GM21526 (cell line): ENCODE measurements around the gene PPIL4.

ENCODE experiments used
- ATAC-seq: cut with Tn5 transposase; IDR thresholded peaks from one replicate; pipeline ENCODE4 v1.9.1; 2021; ENCODE audit warnings: moderate library complexity; ENCODE audit not compliant: unreplicated experiment, low FRiP score

Gene PPIL4

DNA sequence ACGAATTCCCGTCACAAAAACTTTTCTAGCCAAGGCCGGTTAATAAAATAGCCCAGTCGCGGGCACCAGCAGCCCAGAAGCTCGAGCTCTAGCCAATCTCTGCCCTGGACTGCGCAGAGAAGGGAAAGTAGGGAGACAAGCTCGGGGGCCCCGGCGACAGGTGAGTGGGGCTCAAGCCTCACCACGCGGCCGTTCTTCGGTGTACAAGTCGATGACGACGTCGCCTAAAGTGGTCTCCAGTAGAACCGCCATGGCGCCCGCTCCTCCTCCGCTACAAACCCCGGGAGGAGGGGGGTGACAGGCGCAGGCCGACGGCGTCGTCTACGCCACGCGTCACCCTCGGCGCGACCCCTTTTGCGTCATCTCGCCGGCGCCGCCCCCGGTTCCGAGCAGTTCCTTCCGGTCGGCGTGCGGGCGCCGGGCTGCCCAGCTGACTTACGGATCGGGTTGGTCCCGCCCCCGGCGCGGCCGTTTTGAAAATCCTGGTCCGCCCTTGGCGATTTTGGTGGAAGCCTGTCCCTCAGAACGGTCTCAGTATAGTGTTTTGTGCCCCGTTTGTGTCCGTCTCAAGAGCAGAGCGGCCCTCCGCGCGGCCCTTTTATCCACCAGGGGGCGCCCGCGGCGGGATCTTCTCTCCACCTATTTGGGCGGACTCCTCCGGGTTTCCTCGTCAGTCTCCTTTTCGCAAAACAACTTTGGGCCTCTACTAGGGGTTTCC is at the start of gene PPIL4:
TSS of gene PPIL4 (minus strand) at position 290 of the 718 bp plus-strand sequence. CDS start at position 252, 38 bp downstream.
- ATAC-seq, result peak; percentile 84

DNA sequence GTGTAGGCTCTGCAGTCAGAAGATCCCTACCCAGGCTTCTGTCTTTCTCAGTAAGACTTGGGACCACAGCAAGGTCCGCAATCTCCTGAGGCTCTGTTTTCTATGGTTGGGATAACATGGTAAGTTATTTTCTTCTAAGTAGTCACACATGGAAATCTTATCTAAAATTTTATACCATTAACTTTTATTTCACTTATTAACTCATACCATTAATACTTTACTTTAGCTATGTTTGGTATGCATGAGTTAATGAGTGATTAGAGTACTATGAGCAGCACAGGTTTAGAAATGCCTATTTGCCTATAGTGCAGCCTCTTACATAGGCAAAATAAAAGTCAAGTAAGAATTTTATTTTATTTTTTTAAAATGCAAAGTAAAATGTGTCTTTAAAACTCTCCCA is 47.6 kb upstream of the PPIL4 start:
- no peak for ATAC-seq

- no peak for ATAC-seq
These were observed 47.1 kb upstream of the PPIL4 start for GRCh38 chr6:149592983-149593382.

DNA sequence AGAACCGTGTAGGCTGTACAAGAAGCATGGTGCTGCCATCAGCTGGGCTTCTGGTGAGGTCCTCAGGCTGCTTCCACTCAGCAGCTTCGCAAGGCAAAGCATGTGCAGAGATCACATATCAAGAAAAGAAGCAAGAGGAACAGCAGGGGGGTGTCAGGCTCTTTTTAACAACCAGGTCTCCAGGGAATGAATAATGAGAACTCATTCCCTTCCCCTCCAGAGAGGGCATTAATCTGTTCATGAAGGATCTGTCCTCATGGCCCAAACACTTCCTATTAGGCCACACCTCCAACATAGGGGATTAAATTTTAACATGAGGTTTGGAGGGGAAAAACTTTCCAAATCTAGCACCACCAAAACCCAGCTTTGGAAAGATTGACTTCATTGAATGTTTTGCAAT is 40.3 kb upstream of the PPIL4 start:
- ATAC-seq, result no peak

DNA sequence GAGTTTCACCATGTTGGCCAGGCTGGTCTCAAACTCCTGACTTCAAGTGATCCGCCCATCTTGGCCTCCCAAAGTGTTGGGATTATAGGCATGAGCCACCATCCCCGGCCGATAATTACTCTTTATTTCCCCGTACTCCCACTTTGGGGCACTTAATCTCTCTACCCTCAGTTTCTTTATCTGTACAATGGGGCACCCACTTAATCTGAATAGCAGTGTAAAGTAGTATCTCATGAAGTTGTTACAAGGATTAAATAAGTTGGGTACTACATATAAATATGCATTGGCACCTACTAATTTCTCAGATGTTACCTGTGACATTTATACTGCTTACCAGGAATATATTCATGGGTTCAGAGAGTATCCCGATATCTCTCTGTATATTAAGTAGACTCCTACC is 35.5 kb upstream of the PPIL4 start:
- no peak for ATAC-seq

GRCh38 chr6:149580880-149581279 is 35.0 kb upstream of the PPIL4 start:
- ATAC-seq, result no peak

GRCh38 chr6:149567945-149568585 is 22.2 kb upstream of the PPIL4 start:
- ATAC-seq, result no peak

- no peak for ATAC-seq
These were observed 21.3 kb upstream of the PPIL4 start for GRCh38 chr6:149567194-149567586.

- peak; percentile 15 for ATAC-seq
These were observed 20.8 kb upstream of the PPIL4 start for GRCh38 chr6:149566410-149567193.

- ATAC-seq, result peak; percentile 78
These were observed 19.9 kb upstream of the PPIL4 start, which contains the start of gene GINM1 for GRCh38 chr6:149565527-149566409. Gene GINM1, plus strand, starts transcription at chr6:149566375. Its CDS starts 40 bp downstream, at chr6:149566415.

DNA sequence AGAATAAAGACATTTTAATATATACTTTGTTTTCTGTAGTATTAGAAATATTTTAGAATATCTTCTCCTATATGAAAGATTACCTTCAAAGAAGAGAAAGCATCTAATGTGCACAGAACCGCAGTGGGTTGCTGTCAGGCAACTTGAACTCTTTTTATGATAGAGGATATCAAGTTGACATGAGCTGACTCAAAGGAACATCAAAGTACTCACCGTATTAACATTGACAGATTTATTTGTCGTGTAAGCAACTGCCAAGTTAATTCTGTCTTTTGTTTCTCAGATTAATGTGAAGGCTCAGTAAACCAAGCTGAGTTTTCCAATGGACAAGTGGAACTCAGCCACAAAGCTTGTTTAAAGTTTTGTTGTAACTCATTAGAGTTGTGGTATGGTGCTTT is 18.1 kb upstream of the PPIL4 start:
- ATAC-seq, result no peak

GRCh38 chr6:149563203-149563927 is 17.5 kb upstream of the PPIL4 start:
- ATAC-seq, result no peak

DNA sequence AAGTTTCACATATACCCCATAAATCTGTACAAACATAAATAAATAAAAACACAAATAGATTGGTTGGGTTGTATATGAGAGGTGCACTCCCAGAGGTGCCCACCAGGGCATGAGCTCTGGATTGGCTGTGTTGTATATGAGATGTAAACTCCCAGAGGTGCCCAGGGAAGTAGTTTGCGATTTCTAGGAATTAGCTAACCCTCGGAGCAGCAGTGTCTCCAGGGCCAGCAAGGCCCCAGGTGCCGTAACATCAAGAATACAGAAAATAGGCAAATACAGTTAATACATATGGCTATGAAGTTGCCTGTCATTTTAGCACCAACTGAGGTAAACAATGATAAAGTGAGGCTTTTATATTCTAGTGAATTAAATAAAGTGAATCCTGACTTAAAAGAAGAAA is 14.9 kb upstream of the PPIL4 start:
- ATAC-seq, result no peak

- no peak for ATAC-seq
These were observed 13.5 kb upstream of the PPIL4 start for GRCh38 chr6:149559389-149559788.

- no peak for ATAC-seq
These were observed 12.2 kb upstream of the PPIL4 start for GRCh38 chr6:149558029-149558428.

DNA sequence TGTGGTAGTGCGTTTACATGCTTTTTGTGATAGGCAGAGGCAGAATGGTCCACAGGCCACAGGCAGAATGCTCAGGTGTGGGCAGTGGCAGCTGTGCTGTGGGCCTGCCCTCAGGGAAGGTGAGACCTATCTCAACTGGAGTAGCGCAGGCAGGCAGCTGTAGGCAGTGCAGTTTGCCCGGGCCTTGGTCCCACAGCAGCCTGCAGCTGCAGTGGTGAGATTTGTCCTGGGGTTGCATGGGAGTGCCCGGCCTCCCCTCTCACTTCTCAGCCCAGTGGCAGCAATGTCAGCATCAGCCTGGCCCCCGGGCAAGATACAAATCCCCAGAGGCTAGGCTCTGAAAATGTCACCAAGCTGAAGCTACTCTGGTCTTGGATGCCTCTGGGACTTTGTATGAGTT is 6.1 kb upstream of the PPIL4 start:
- ATAC-seq, result no peak

DNA sequence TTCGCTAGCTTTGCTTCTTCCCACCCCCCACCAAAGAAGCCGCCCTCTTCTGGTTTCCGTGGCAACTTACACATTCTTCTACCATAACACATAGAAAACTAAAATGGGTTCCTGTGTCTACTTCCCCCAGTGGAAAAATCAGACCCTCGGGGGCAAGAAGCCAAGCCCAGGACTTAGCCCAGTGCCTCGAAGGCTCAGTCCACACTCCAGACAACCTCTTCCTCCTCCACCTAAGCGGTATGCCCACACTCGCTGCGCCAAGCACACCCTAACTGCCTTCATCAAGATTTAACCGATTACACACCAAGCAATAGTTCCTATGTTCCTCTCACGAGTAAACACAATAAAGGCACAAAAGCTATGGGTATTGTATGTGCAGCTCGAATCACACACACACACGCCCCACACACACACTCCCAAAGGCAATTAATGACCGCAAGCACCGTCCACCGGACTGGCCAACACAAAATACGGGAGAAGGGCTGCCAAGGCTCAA is 537 bp downstream of the PPIL4 start:
- peak; percentile 20 for ATAC-seq

- ATAC-seq, result no peak
These were observed 1.1 kb downstream of the PPIL4 start for GRCh38 chr6:149544646-149545257.

GRCh38 chr6:149541139-149541538 is 4.7 kb downstream of the PPIL4 start:
- no peak for ATAC-seq
